Measurements from ENCODE around the gene ALDH7A1.
A peak's percentile ranks its signal among the peaks of the same experiment; 100 is the strongest.
"Not testable (repeated sequence)": the region's sequence is repeated elsewhere in the genome, so short reads cannot be mapped to it uniquely, and the experiment has no call there.

ALDH7A1 gene

GRCh38 chr5:126595486-126596083 lies 566 bp upstream of the ALDH7A1 start:
- no peak for DNase-seq (ENCODE audit: low read depth)

GRCh38 chr5:126591549-126591948 lies 3.5 kb downstream of the ALDH7A1 start:
- DNase-seq (ENCODE audit: low read depth) = no peak

DNA sequence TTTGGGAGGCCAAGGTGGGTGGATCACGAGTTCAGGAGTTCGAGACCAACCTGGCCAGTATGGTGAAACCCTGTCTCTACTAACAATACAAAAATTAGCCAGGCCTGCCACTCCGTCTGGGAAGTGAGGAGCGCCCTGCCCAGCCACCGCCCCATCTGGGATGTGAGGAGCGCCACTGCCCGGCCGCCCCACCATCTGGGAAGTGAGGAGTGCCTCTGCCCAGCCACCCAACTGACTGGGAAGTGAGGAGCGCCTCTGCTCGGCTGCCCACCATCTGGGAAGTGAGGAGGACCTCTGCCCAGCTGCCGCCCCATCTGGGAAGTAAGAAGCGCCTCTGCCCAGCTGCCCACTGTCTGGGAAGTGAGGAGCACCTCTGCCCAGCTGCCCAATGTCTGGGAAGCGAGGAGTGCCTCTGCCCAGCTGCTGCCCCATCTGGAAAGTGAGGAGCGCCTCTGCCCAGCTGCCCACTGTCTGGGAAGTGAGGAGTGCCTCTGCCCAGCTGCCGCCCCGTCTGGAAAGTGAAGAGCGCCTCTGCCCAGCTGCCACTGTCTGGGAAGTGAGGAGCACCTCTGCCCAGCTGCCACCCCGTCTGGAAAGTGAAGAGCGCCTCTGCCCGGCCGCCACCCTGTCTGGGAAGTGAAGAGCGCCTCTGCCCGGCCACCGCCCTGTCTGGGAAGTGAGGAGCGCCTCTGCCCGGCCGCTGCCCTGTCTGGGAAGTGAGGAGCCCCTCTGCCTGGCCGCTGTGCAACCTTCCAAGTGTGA lies 5.3 kb downstream of the ALDH7A1 start:
- DNase-seq (ENCODE audit: low read depth) = no peak

- no peak for DNase-seq (ENCODE audit: low read depth)
Observed at GRCh38 chr5:126587551-126588390, 7.2 kb downstream of the ALDH7A1 start.

DNA sequence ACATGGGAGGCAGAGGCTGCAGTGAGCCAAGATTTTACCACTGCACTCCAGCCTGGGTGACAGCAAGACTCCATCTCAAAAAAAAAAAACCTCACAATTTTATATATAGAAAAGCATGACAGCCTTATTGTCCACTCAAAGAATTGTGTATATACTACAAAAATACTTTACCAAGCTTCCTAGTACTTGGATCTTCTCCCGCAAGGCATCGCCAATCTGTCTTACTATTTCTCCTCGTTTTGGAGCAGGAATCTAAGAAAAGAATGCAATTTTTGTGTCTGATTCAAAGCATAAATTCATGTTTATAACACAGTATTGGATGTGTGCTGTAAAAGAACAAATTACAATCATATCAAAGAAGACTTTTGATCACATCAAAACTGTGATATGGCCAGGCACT lies 11.3 kb downstream of the ALDH7A1 start:
- no peak for DNase-seq (ENCODE audit: low read depth)

DNA sequence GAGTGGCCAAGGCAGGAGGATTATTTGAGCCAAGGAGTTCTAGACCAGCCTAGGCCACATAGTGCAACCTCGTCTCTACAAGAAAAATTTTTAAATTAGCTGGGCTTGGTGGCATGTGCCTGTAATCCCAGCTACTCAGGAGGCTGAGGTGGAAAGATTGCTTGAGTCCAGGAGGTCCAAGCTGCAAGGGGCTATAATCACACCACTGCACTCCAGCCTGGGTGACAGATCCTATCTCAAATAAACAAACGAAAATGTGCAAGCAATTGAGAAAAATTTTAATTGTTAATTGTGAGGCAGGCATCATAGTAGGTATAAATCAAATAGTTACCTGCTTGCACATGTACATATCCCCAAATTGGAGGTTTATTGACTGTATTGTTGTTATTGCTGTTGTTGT lies 15.3 kb downstream of the ALDH7A1 start:
- no peak for DNase-seq (ENCODE audit: low read depth)

DNA sequence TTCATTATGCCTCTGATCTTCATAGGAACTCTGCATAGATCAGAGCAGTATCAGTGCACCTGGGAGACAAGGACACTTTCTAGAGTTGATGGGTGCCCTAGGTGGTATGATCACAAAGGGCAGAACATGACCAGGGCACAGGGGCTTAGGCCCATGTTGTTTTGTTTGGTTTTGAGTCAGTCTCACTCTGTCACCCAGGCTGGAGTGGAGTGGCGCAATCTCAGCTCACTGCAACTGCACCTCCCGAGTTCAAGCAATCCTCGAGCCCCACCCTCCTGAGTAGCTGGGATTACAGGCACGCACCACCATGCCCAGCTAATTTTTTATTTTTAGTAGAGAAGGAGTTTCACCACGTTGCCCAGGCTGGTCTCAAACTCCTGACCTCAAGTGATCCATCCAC lies 17.6 kb downstream of the ALDH7A1 start:
- no peak for DNase-seq (ENCODE audit: low read depth)

DNA sequence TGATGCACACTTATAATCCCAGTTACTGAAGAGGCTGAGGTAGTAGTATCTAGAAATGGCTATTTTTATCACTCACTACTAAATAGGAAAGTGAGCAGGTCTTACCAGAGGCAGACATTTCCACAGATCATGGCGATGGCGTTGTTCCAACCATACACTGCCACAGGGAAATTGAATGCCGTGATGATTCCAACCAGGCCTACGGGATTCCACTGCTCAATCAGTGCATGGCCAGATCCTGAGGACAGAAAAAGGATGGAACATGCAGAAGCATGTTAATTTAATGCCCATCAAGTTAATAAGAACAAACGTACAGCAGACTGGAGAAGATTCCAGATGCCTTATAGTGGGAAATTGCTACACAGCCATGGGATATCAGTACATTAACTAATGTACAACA lies 18.0 kb downstream of the ALDH7A1 start:
- DNase-seq (ENCODE audit: low read depth) = no peak

- no peak for DNase-seq (ENCODE audit: low read depth)
Observed at GRCh38 chr5:126575644-126576043, 19.4 kb downstream of the ALDH7A1 start.

- no peak for DNase-seq (ENCODE audit: low read depth)
Observed at GRCh38 chr5:126568206-126568755, 26.7 kb downstream of the ALDH7A1 start.

GRCh38 chr5:126562823-126563222 lies 32.2 kb downstream of the ALDH7A1 start:
- no peak for DNase-seq (ENCODE audit: low read depth)

DNA sequence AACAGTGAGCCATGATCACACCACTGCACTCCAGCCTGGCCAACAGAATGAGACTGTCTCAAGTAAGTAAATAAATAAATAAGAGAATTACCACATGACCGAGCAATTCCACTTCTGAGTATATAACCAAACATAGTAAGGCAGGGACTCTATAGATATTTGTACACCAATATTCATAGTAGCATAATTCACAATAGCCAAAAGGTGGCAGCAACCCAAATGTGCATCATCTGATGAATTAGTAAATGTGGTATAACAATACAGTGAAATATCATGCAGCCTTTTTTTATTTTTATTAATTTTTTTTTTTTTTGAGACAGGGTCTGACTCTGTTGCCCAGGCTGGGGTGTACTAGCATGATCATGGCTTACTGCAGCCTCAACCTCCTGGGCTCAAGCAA lies 33.1 kb downstream of the ALDH7A1 start:
- no peak for DNase-seq (ENCODE audit: low read depth)

GRCh38 chr5:126555101-126555500 lies 39.9 kb downstream of the ALDH7A1 start:
- DNase-seq (ENCODE audit: low read depth) = not testable (repeated sequence)

DNA sequence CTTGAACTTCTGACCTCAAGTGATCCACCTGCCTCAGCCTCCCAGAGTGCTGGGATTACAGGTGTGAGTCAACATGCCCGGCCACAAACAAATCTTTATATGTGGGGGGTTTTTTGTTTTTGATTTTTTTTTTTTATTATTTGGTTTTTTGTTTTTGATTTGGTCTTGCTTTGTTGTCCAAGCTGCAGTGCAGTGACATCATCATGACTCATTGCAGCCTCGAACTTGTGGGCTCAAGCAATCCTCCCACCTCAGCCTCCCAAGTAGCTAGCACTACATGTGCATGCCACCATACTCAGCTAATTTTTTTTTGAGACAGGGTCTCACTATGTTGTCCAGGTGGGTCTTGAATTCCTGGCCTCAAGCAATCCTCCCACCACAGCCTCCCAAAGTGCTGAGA lies 42.4 kb downstream of the ALDH7A1 start:
- DNase-seq (ENCODE audit: low read depth) = no peak

DNA sequence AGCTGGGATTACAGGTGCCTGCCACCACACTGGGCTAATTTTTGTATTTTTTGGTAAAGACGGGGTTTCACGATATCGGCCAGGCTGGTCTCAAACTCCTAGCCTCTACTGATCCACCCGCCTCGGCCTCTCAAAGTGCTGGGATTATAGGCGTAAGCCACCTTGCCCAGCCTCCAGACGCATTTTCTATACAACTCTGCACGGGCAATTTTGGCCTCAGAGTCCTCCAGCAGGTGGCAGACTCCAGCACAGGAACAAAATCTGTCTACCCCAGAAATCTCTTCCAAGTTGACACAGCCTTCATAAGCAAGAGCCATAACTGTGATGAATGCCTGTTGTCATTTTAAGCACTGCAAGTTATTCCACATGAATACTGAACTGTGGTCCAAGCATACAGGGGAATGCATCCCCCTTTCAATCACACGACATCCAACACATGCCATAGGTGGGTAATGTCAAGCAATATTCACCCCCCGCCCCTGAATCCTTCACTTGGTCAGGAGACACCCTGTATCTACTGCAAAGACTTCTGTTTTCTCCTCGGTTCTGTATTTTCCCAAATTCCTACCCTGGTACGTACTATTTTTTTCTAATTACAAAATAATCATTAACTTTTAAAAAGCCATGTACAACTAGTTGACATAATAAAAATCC lies 50.8 kb downstream of the ALDH7A1 start:
- DNase-seq (ENCODE audit: low read depth) = peak; percentile 29

DNA sequence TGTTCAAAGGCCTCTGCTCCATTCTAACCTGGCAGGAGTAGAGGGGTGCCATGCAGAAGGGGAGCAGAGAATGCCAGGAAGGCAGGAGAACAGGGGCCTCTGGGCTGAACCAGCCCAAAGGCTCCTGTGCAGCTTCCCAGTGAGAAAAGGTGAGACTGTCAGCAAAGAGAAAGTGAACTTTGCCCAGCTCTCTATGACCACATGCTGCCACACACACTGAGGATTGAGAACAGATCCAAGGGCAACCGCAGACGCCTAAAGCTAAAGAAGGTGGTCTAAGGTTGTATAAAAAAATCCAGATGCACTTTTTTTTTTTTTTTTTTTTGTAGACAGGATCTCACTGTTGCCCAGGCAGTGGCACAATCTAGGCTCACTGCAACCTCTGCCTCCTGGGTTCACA lies 51.4 kb downstream of the ALDH7A1 start:
- DNase-seq (ENCODE audit: low read depth) = no peak

DNA sequence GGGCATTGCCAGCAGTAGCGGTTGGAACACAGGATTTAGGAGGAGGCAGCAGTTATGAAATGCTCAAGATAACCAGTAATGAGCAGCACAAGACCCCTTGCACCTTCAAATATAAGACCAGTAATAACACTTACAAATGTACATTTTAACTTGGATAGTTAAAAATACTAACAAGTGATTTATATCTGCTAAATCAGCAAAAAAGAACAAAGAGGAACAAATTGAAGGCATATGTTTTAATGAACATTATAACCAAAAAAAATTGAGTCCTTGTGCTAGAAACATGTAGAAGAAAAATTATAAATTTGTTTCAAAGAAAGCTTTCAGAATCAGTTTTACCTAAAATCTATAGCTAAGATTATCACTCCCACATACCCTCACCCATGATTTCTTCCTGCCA lies 52.0 kb downstream of the ALDH7A1 start:
- DNase-seq (ENCODE audit: low read depth) = no peak

DNA sequence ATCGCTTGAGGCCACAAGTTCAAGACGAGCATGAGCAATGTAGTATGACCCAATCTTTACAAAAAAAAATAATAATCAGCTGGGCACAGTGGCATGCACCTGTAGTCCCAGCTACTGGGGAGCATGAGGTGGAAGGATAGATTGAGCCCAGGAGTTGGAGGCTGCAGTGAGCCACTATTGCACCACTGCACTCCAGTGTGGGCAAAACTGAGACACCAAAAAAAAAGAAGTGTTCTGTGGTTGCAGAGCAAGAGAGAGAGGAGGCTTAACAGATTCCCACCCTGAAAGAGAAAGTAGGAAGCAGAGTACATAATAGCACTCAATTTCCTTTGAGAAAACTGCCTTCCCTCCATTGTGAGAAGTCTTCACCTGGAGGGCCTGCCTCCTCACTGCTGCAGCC lies 52.6 kb downstream of the ALDH7A1 start:
- DNase-seq (ENCODE audit: low read depth) = no peak

- no peak for DNase-seq (ENCODE audit: low read depth)
Observed at GRCh38 chr5:126540631-126541030, 54.4 kb downstream of the ALDH7A1 start.

- no peak for DNase-seq (ENCODE audit: low read depth)
Observed at GRCh38 chr5:126538579-126538978, 56.4 kb downstream of the ALDH7A1 start.

DNA sequence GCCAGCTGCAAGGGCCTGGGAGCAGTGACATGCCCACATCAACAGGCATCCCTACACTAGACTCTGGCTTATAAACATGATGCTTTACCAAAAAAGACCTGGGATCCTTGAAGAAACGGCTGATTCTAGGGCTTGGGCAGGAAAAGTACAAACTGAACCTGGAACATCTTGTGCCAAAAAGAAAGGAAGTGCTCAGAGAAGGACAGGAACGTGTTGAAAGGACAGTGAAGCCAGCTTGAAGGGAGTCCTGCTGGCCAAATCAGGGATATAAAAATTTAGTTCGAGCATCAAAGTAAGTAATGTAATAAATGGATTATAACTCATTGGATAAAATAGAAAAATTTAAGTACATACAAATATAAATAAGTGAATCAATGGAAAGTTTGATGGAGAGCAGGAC lies 58.1 kb downstream of the ALDH7A1 start:
- no peak for DNase-seq (ENCODE audit: low read depth)

- no peak for DNase-seq (ENCODE audit: low read depth)
Observed at GRCh38 chr5:126535856-126536545, 59.0 kb downstream of the ALDH7A1 start.

Measured in activated T-cell treated with anti-CD3 and anti-CD28 coated beads for 48 hours (primary cell).